Fibroblast of lung (primary cell): ENCODE measurements around the gene CHST9. TPM values are rescaled to one million over a fixed set of nuclear protein-coding genes. Genes with fewer than 3 reads are reported as not detected.

Experiments
- DNase-seq, 2 donors: peaks; one replicate each; pipeline versions ENCODE4 v3.0.0 to v3.0.0-alpha.2; 2010; ENCODE audit warnings: low read depth in 2 of 2
- H2AFZ ChIP-seq: 2 replicates; pipeline ENCODE4 v1.5.1; 2012; ENCODE audit warnings: low read length, control low read depth, inconsistent platforms
- H3K27ac ChIP-seq: 2 replicates; pipeline ENCODE4 v1.5.1; 2011; ENCODE audit warnings: low read length, control low read depth; ENCODE audit not compliant: insufficient read depth
- H3K27me3 ChIP-seq: 2 replicates; pipeline ENCODE4 v1.5.1; 2011; ENCODE audit warnings: mild to moderate bottlenecking, low read length; ENCODE audit not compliant: control insufficient read depth, insufficient read depth
- H3K36me3 ChIP-seq: 2 replicates; pipeline ENCODE4 v1.5.1; 2011; ENCODE audit warnings: low read length; ENCODE audit not compliant: control insufficient read depth, insufficient read depth
- H3K4me1 ChIP-seq: 2 replicates; pipeline ENCODE4 v1.5.1; 2011; ENCODE audit warnings: low read length; ENCODE audit not compliant: control insufficient read depth, insufficient read depth; ENCODE audit errors: extremely low read depth
- H3K4me2 ChIP-seq: 2 replicates; pipeline ENCODE4 v1.5.1; 2011; ENCODE audit warnings: low read length, control low read depth; ENCODE audit not compliant: insufficient read depth; ENCODE audit errors: extremely low read depth
- H3K4me3 ChIP-seq, 4 experiments: fragments of 200-600 bp in 1 of 4; sonication (generic) in 1 of 4; replicated peaks in 1 of 4; 2 replicates each; pipeline ENCODE4 v1.5.1; 2011 to 2016; ENCODE audit warnings: low read length in 4 of 4, low read depth in 3 of 4, mild to moderate bottlenecking in 3 of 4, control low read depth in 2 of 4, inconsistent platforms in 1 of 4, mixed read lengths in 1 of 4; ENCODE audit not compliant: insufficient read depth in 1 of 4; ENCODE audit errors: control extremely low read depth in 1 of 4
- H3K79me2 ChIP-seq: 2 replicates; pipeline ENCODE4 v1.5.1; 2012; ENCODE audit warnings: mild to moderate bottlenecking, low read length, inconsistent platforms; ENCODE audit not compliant: control insufficient read depth, insufficient read depth
- H3K9ac ChIP-seq: 2 replicates; pipeline ENCODE4 v1.5.1; 2011; ENCODE audit warnings: mild to moderate bottlenecking, low read length, control low read depth; ENCODE audit not compliant: insufficient read depth
- H3K9me3 ChIP-seq: 2 replicates; pipeline ENCODE4 v1.5.1; 2012; ENCODE audit warnings: low read depth, low read length; ENCODE audit not compliant: control insufficient read depth, insufficient read depth
- H4K20me1 ChIP-seq: 2 replicates; pipeline ENCODE4 v1.5.1; 2011; ENCODE audit warnings: low read length; ENCODE audit not compliant: control insufficient read depth, insufficient read depth; ENCODE audit errors: extremely low read depth
- EZH2 ChIP-seq: IDR thresholded peaks from 2 replicates; pipeline ENCODE4 v1.5.1; 2012; ENCODE audit warnings: low read length, control low read depth, mild to moderate bottlenecking; ENCODE audit errors: missing control alignments
- polyA plus RNA-seq, 2 donors: library from polyadenylated mRNA; depleted of rRNA in 1 of 2; stranded (reverse) in 1 of 2; unstranded in 1 of 2; fragments of >200 nt; gene quantifications; 2 replicates each; pipeline ENCODE4 v1.2.1, GENCODE V29; 2011 to 2012; ENCODE audit warnings: missing spikeins in 1 of 2
- total RNA-seq: library from RNA; depleted of rRNA; stranded (reverse); fragments of >200 nt; gene quantifications from 2 replicates; pipeline ENCODE4 v1.2.1, GENCODE V29; 2014
- TF ChIP-seq, protein P1 (sequence below), 2 donors: IDR thresholded peaks in 1 of 2; conservative IDR thresholded peaks in 1 of 2; 1 replicate in 1 of 2; 2 replicates in 1 of 2; pipeline ENCODE4 v1.5.1; 2011 to 2012; ENCODE audit warnings: low read length in 2 of 2, control low read depth in 1 of 2, inconsistent platforms in 1 of 2, low read depth in 1 of 2, mild to moderate bottlenecking in 1 of 2

The CHST9 gene
- total and polyA plus RNA-seq, 2 donors (not counting 1 experiment from before 2014, with no cell fraction given) = not detected

DNA sequence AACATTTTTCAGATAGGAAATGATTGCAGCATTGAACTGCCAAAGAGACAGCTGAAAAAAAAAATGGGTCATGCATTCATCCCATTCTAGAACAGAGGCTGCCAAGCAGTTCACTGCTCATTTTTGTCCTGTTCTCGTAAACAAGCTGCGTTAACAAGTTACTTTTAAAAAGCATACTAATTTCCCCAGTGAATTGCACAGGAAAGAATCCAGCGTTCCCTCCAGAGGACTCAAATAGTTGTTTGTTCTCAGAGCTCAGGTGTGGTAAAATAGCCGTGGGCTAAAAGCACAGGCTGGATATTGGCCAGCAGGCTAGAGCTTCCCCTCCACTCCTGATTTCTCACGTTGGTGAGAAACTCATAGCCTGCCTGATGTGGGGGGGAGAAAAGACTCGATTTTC is 243.5 kb downstream of the CHST9 start:
- H3K4me2 ChIP-seq = no peak overlapping the region
- H2AFZ ChIP-seq = no peak overlapping the region
- no peak overlapping the region for H3K9ac ChIP-seq
- H4K20me1 ChIP-seq = no peaks in the 10 kb centered on the region
- H3K4me1 ChIP-seq = no peaks in the 10 kb centered on the region
- no peaks in the 10 kb centered on the region for H3K27me3 ChIP-seq
- no peak for TF ChIP-seq EZH2
- TF ChIP-seq, protein P1, sequence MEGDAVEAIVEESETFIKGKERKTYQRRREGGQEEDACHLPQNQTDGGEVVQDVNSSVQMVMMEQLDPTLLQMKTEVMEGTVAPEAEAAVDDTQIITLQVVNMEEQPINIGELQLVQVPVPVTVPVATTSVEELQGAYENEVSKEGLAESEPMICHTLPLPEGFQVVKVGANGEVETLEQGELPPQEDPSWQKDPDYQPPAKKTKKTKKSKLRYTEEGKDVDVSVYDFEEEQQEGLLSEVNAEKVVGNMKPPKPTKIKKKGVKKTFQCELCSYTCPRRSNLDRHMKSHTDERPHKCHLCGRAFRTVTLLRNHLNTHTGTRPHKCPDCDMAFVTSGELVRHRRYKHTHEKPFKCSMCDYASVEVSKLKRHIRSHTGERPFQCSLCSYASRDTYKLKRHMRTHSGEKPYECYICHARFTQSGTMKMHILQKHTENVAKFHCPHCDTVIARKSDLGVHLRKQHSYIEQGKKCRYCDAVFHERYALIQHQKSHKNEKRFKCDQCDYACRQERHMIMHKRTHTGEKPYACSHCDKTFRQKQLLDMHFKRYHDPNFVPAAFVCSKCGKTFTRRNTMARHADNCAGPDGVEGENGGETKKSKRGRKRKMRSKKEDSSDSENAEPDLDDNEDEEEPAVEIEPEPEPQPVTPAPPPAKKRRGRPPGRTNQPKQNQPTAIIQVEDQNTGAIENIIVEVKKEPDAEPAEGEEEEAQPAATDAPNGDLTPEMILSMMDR (conservative IDR thresholded peaks at IDR 0.05 in 1 of 2, IDR thresholded peaks at IDR 0.05 in 1 of 2; ENCODE audit: low read depth in 1 of 2, low read length in 2 of 2) = no peak
- H3K36me3 ChIP-seq = no peaks in the 10 kb centered on the region
- H3K27ac ChIP-seq = no peak overlapping the region
- DNase-seq = no peak
- H3K9me3 ChIP-seq = no peaks in the 10 kb centered on the region
- no peak overlapping the region for H3K4me3 ChIP-seq
- H3K79me2 ChIP-seq = no peaks in the 10 kb centered on the region

GRCh38 chr18:26940744-26941398 is 244.2 kb downstream of the CHST9 start:
- H3K4me1 ChIP-seq = no peaks in the 10 kb centered on the region
- H2AFZ ChIP-seq = no peak overlapping the region
- H3K79me2 ChIP-seq = no peaks in the 10 kb centered on the region
- no peak overlapping the region for H3K27ac ChIP-seq
- TF ChIP-seq, protein P1 (conservative IDR thresholded peaks at IDR 0.05 in 1 of 2, IDR thresholded peaks at IDR 0.05 in 1 of 2; ENCODE audit: low read depth in 1 of 2, low read length in 2 of 2) = no peak
- TF ChIP-seq EZH2 = no peak
- no peak overlapping the region for H3K9ac ChIP-seq
- H3K4me2 ChIP-seq = no peak overlapping the region
- no peaks in the 10 kb centered on the region for H3K36me3 ChIP-seq
- H3K4me3 ChIP-seq = no peak overlapping the region
- DNase-seq = no peak
- H4K20me1 ChIP-seq = no peaks in the 10 kb centered on the region
- H3K27me3 ChIP-seq = no peaks in the 10 kb centered on the region
- no peaks in the 10 kb centered on the region for H3K9me3 ChIP-seq

GRCh38 chr18:26931659-26932058 is 253.4 kb downstream of the CHST9 start:
- Histone ChIP-seq H3K27me3 (no peaks in the 10 kb centered on the region), H3K4me2 (no peak overlapping the region), H3K9ac (no peak overlapping the region), H3K4me3 (no peak overlapping the region), H3K27ac (no peak overlapping the region), H3K79me2 (no peaks in the 10 kb centered on the region), H3K4me1 (no peaks in the 10 kb centered on the region), H2AFZ (no peak overlapping the region), H3K36me3 (no peaks in the 10 kb centered on the region), H4K20me1 (no peaks in the 10 kb centered on the region), H3K9me3 (no peaks in the 10 kb centered on the region)
- no peak for DNase-seq
- no peak for TF ChIP-seq EZH2
- TF ChIP-seq, protein P1 (conservative IDR thresholded peaks at IDR 0.05 in 1 of 2, IDR thresholded peaks at IDR 0.05 in 1 of 2; ENCODE audit: low read depth in 1 of 2, low read length in 2 of 2) = no peak
